Vagina (tissue), 2 donors: Measurements from ENCODE around the gene SRP68. TPM values are rescaled to one million over a fixed set of nuclear protein-coding genes. Genes with fewer than 3 reads are reported as not detected.
"Not testable (repeated sequence)": the region's sequence is repeated elsewhere in the genome, so short reads cannot be mapped to it uniquely, and the experiment has no call there.

Experiments used
- DNase-seq, 2 donors: peaks; one replicate each; pipeline ENCODE4 v3.0.0-alpha.2; 2017; ENCODE audit errors: extremely low spot score in 2 of 2
- H3K27ac ChIP-seq: fragments of 200-600 bp; sonication (generic); one replicate; pipeline ENCODE4 v1.5.1; 2019
- H3K27me3 ChIP-seq: fragments of 200-600 bp; sonication (generic); one replicate; pipeline ENCODE4 v1.5.1; 2019
- H3K36me3 ChIP-seq, 2 donors: fragments of 200-600 bp; sonication (generic); one replicate each; pipeline ENCODE4 v1.5.1; 2017 to 2019
- H3K4me1 ChIP-seq: fragments of 200-600 bp; sonication (generic); one replicate; pipeline ENCODE4 v1.5.1; 2019
- H3K4me3 ChIP-seq, 2 donors: fragments of 200-600 bp; sonication (generic); 1 replicate in 1 of 2; 2 replicates in 1 of 2; pipeline ENCODE4 v1.5.1; 2016 to 2019
- H3K9me3 ChIP-seq: fragments of 200-600 bp; sonication (generic); one replicate; pipeline ENCODE4 v1.5.1; 2019
- CTCF ChIP-seq, 3 experiments: fragments of 450-650 bp in 2 of 3; fragments of 200-600 bp in 1 of 3; sonication (generic) in 1 of 3; IDR thresholded peaks; one replicate each; pipeline ENCODE4 v1.5.1; 2017 to 2019; ENCODE audit warnings: antibody characterized with exemption in 3 of 3, mild to moderate bottlenecking in 2 of 3, moderate library complexity in 2 of 3
- POLR2A ChIP-seq, 2 donors: fragments of 450-650 bp; IDR thresholded peaks; one replicate each; pipeline ENCODE4 v1.6.1; 2017; ENCODE audit warnings: antibody characterized with exemption in 2 of 2, mild to moderate bottlenecking in 2 of 2, moderate library complexity in 2 of 2
- POLR2AphosphoS5 ChIP-seq, 2 donors: sonication (generic); formaldehyde crosslinking; IDR thresholded peaks; one replicate each; pipeline ENCODE4 v1.9.0; 2017; ENCODE audit warnings: antibody characterized with exemption in 2 of 2, mild to moderate bottlenecking in 2 of 2, low read depth in 1 of 2; ENCODE audit not compliant: insufficient read depth in 1 of 2
- intact Hi-C: fragments of 100-400 bp; cut with DNase I; formaldehyde crosslinking; loops from one replicate; pipeline ENCODE4 v1.15.1; 2023
- total RNA-seq: library from RNA; depleted of rRNA; stranded (reverse); fragments of >200 nt; gene quantifications from one replicate; pipeline ENCODE4 v1.2.3, GENCODE V29; 2016

Gene SRP68
- total RNA-seq, 1 donor from 2014 or later = 52.8 TPM

GRCh38 chr17:76048025-76048605, 24.2 kb downstream of the SRP68 start:
- H3K36me3 ChIP-seq = peaks cover 0 to 78% of the 10 kb centered on the region in 2 donors
- intact Hi-C loops = no loop called here
- H3K4me1 ChIP-seq = peaks cover 13% of the 10 kb centered on the region
- H3K9me3 ChIP-seq = no peaks in the 10 kb centered on the region
- H3K27me3 ChIP-seq = no peaks in the 10 kb centered on the region
- no peak overlapping the region for H3K4me3 ChIP-seq
- no peak for TF ChIP-seq POLR2AphosphoS5 (IDR thresholded peaks at IDR 0.05; ENCODE audit: insufficient read depth in 1 of 2, low read depth in 1 of 2)
- TF ChIP-seq CTCF (IDR thresholded peaks at IDR 0.05) = no peak
- no peak for TF ChIP-seq POLR2A (IDR thresholded peaks at IDR 0.05)
- no peak for DNase-seq
- H3K27ac ChIP-seq = no peak overlapping the region

- Histone ChIP-seq H3K9me3 (no peaks in the 10 kb centered on the region), H3K4me3 (no peak overlapping the region), H3K4me1 (peaks cover 6% of the 10 kb centered on the region), H3K27ac (no peak overlapping the region), H3K36me3 (peaks cover under 1 to 92% of the 10 kb centered on the region in 2 donors), H3K27me3 (no peaks in the 10 kb centered on the region)
- DNase-seq = no peak
- intact Hi-C loops = no loop called here
- no peak for TF ChIP-seq POLR2A (IDR thresholded peaks at IDR 0.05)
- TF ChIP-seq POLR2AphosphoS5 (IDR thresholded peaks at IDR 0.05; ENCODE audit: insufficient read depth in 1 of 2, low read depth in 1 of 2) = no peak
- TF ChIP-seq CTCF (IDR thresholded peaks at IDR 0.05) = no peak
Measured at GRCh38 chr17:76046064-76046463, 26.3 kb downstream of the SRP68 start.

- H3K27me3 ChIP-seq, H3K4me3 ChIP-seq, H3K9me3 ChIP-seq, intact Hi-C loops, H3K27ac ChIP-seq, H3K4me1 ChIP-seq, DNase-seq: not testable (repeated sequence)
- peaks cover 4 to 94% of the 10 kb centered on the region in 2 donors for H3K36me3 ChIP-seq
Measured at GRCh38 chr17:76044475-76045007, 27.8 kb downstream of the SRP68 start.

GRCh38 chr17:76042868-76043267, 29.4 kb downstream of the SRP68 start:
- H3K27me3 ChIP-seq, H3K27ac ChIP-seq, H3K4me1 ChIP-seq, DNase-seq, H3K9me3 ChIP-seq, intact Hi-C loops, H3K4me3 ChIP-seq: not testable (repeated sequence)
- peaks cover 4 to 97% of the 10 kb centered on the region in 2 donors for H3K36me3 ChIP-seq

- Histone ChIP-seq H3K9me3 (no peaks in the 10 kb centered on the region), H3K27ac (no peak overlapping the region), H3K36me3 (peaks cover 4 to 72% of the 10 kb centered on the region in 2 donors), H3K27me3 (no peaks in the 10 kb centered on the region), H3K4me3 (no peak overlapping the region), H3K4me1 (peaks cover 12% of the 10 kb centered on the region)
- TF ChIP-seq POLR2AphosphoS5 (IDR thresholded peaks at IDR 0.05; ENCODE audit: insufficient read depth in 1 of 2, low read depth in 1 of 2) (no peak), POLR2A (IDR thresholded peaks at IDR 0.05) (no peak), CTCF (IDR thresholded peaks at IDR 0.05) (no peak)
- intact Hi-C loops = no loop called here
- DNase-seq = no peak
Measured at GRCh38 chr17:76040376-76040775, 31.9 kb downstream of the SRP68 start.

- Histone ChIP-seq H3K4me1 (peaks cover 12% of the 10 kb centered on the region), H3K27ac (no peak overlapping the region), H3K27me3 (no peaks in the 10 kb centered on the region), H3K9me3 (no peaks in the 10 kb centered on the region), H3K36me3 (peaks cover 4 to 60% of the 10 kb centered on the region in 2 donors), H3K4me3 (no peak overlapping the region)
- intact Hi-C loops = no loop called here
- TF ChIP-seq CTCF (IDR thresholded peaks at IDR 0.05) (no peak), POLR2AphosphoS5 (IDR thresholded peaks at IDR 0.05; ENCODE audit: insufficient read depth in 1 of 2, low read depth in 1 of 2) (no peak), POLR2A (IDR thresholded peaks at IDR 0.05) (no peak)
- DNase-seq = no peak
Measured at GRCh38 chr17:76039121-76039520, 33.2 kb downstream of the SRP68 start.
